Measurements from ENCODE around the gene AMOTL2.
A peak's percentile ranks its signal among the peaks of the same experiment; 100 is the strongest.

AMOTL2 gene

GRCh38 chr3:134331811-134332199 lies 42.4 kb downstream of the AMOTL2 start:
- DNase-seq = no peak

GRCh38 chr3:134330883-134331810 lies 43.1 kb downstream of the AMOTL2 start:
- DNase-seq = peak; percentile 87

- DNase-seq = peak; percentile 18
Observed at GRCh38 chr3:134328846-134329245, 45.4 kb downstream of the AMOTL2 start.

- no peak for DNase-seq
Observed at GRCh38 chr3:134328147-134328591, 46.1 kb downstream of the AMOTL2 start.

- DNase-seq = no peak
Observed at GRCh38 chr3:134327594-134327975, 46.7 kb downstream of the AMOTL2 start.

- DNase-seq = no peak
Observed at GRCh38 chr3:134326760-134327593, 47.3 kb downstream of the AMOTL2 start.

- peak; percentile 29 for DNase-seq
Observed at GRCh38 chr3:134326126-134326525, 48.1 kb downstream of the AMOTL2 start.

- DNase-seq = peak; percentile 23
Observed at GRCh38 chr3:134325706-134326105, 48.5 kb downstream of the AMOTL2 start.

- peak; percentile 8 for DNase-seq
Observed at GRCh38 chr3:134325061-134325705, 49.1 kb downstream of the AMOTL2 start.

- DNase-seq = peak; percentile 12
Observed at GRCh38 chr3:134323966-134324962, 50.0 kb downstream of the AMOTL2 start.

- no peak for DNase-seq
Observed at GRCh38 chr3:134322286-134322685, 52.0 kb downstream of the AMOTL2 start.

- no peak for DNase-seq
Observed at GRCh38 chr3:134320749-134321148, 53.5 kb downstream of the AMOTL2 start.

- DNase-seq = no peak
Observed at GRCh38 chr3:134319931-134320330, 54.3 kb downstream of the AMOTL2 start.

GRCh38 chr3:134318166-134318565 lies 56.1 kb downstream of the AMOTL2 start:
- DNase-seq = no peak

- peak; percentile 15 for DNase-seq
Observed at GRCh38 chr3:134317106-134317947, 56.9 kb downstream of the AMOTL2 start.

- DNase-seq = peak; percentile 86
Observed at GRCh38 chr3:134315286-134316106, 58.8 kb downstream of the AMOTL2 start.

GRCh38 chr3:134314588-134315285 lies 59.5 kb downstream of the AMOTL2 start:
- DNase-seq = no peak

- DNase-seq = peak; percentile 25
Observed at GRCh38 chr3:134313847-134314587, 60.2 kb downstream of the AMOTL2 start.
